ENCODE results near the gene ZNF609.

- TF ChIP-seq, protein P1, sequence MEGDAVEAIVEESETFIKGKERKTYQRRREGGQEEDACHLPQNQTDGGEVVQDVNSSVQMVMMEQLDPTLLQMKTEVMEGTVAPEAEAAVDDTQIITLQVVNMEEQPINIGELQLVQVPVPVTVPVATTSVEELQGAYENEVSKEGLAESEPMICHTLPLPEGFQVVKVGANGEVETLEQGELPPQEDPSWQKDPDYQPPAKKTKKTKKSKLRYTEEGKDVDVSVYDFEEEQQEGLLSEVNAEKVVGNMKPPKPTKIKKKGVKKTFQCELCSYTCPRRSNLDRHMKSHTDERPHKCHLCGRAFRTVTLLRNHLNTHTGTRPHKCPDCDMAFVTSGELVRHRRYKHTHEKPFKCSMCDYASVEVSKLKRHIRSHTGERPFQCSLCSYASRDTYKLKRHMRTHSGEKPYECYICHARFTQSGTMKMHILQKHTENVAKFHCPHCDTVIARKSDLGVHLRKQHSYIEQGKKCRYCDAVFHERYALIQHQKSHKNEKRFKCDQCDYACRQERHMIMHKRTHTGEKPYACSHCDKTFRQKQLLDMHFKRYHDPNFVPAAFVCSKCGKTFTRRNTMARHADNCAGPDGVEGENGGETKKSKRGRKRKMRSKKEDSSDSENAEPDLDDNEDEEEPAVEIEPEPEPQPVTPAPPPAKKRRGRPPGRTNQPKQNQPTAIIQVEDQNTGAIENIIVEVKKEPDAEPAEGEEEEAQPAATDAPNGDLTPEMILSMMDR (IDR thresholded peaks at IDR 0.05), result no peak
- TF ChIP-seq POLR2A (IDR thresholded peaks at IDR 0.05), result no peak
- TF ChIP-seq POLR2AphosphoS5 (IDR thresholded peaks at IDR 0.05), result no peak
- TF ChIP-seq EP300 (IDR thresholded peaks at IDR 0.05), result no peak
Observed at GRCh38 chr15:64519897-64520296, 59.5 kb downstream of the ZNF609 start.

Measured in gastroesophageal sphincter (tissue), 3 donors.